Stomach (tissue), 9 donors: ENCODE measurements around the gene HAVCR2. TPM values are rescaled to one million over a fixed set of nuclear protein-coding genes. Genes with fewer than 3 reads are reported as not detected.
A peak's percentile ranks its signal among the peaks of the same experiment; 100 is the strongest.

ENCODE experiments used
- DNase-seq, 2 donors: peaks; one replicate each; pipeline versions ENCODE4 v3.0.0 to v3.0.0-alpha.2; 2013 to 2019
- H3K27ac ChIP-seq, 5 donors: fragments of 200-600 bp in 4 of 5; sonication (generic) in 4 of 5; one replicate each; pipeline ENCODE4 v1.5.1; 2013 to 2019; ENCODE audit warnings: mild to moderate bottlenecking in 1 of 5, moderate library complexity in 1 of 5
- H3K27me3 ChIP-seq, 3 donors: fragments of 200-600 bp; sonication (generic); one replicate each; pipeline ENCODE4 v1.5.1; 2017 to 2019; ENCODE audit warnings: mixed run types in 1 of 3
- H3K36me3 ChIP-seq, 4 donors: fragments of 200-600 bp; sonication (generic); 1 replicate in 3 of 4; 2 replicates in 1 of 4; pipeline ENCODE4 v1.5.1; 2016 to 2019
- H3K4me1 ChIP-seq, 4 donors: fragments of 200-600 bp; sonication (generic); one replicate each; pipeline ENCODE4 v1.5.1; 2016 to 2019
- H3K4me3 ChIP-seq, 4 donors: fragments of 200-600 bp; sonication (generic) in 3 of 4; one replicate each; pipeline ENCODE4 v1.5.1; 2016 to 2019; ENCODE audit warnings: mild to moderate bottlenecking in 1 of 4
- H3K9me3 ChIP-seq, 4 donors: fragments of 200-600 bp; sonication (generic); one replicate each; pipeline ENCODE4 v1.5.1; 2016 to 2019
- EP300 ChIP-seq: sonication (generic); formaldehyde crosslinking; IDR thresholded peaks from one replicate; pipeline ENCODE4 v1.6.1; 2017; ENCODE audit warnings: antibody characterized with exemption
- POLR2A ChIP-seq, 4 donors: fragments of 450-650 bp; IDR thresholded peaks; one replicate each; pipeline ENCODE4 v1.6.1; 2016; ENCODE audit warnings: antibody characterized with exemption in 4 of 4, control low read depth in 2 of 4, mild to moderate bottlenecking in 1 of 4, moderate library complexity in 1 of 4
- POLR2AphosphoS5 ChIP-seq, 3 donors: sonication (generic); formaldehyde crosslinking; IDR thresholded peaks; one replicate each; pipeline ENCODE4 v1.6.1; 2016; ENCODE audit warnings: antibody characterized with exemption in 3 of 3
- WGBS, 5 donors: extraction: QIAGEN DNeasy Blood & Tissue Kit in 3 of 5; methylation state at CpG; one replicate each; pipeline versions ENCODE4 v1.1.5 to v1.1.7; 2013 to 2018; 5-methylcytosine and 5-hydroxymethylcytosine counted together
- intact Hi-C: fragments of 100-400 bp; cut with DNase I; formaldehyde crosslinking; loops from one replicate; pipeline ENCODE4 v1.15.1; 2023; ENCODE audit warnings: low total_unique reads
- polyA plus RNA-seq, 3 donors: library from polyadenylated mRNA; stranded (reverse); fragments of 200-250 nt; gene quantifications; one replicate each; pipeline ENCODE4 v1.2.3, GENCODE V29; 2013
- total RNA-seq, 5 donors: library from RNA; depleted of rRNA; stranded (reverse); fragments of >200 nt; gene quantifications; one replicate each; pipeline versions ENCODE4 v1.1.0 to v1.2.3, GENCODE V29; 2014 to 2016
- TF ChIP-seq, protein P1 (sequence below), 7 experiments: fragments of 450-650 bp in 4 of 7; fragments of 200-600 bp in 3 of 7; sonication (generic) in 3 of 7; IDR thresholded peaks; one replicate each; pipeline ENCODE4 v1.5.1; 2016 to 2019; ENCODE audit warnings: antibody characterized with exemption in 7 of 7, control low read depth in 2 of 7, mild to moderate bottlenecking in 1 of 7
- donor health status: healthy with polysubstance abuse.
- donor health status: Bipolar disorder and iron deficiency.
- donor health status: healthy.

Gene HAVCR2
- total and polyA plus RNA-seq, 8 donors: 1.2 to 9.9 (median 3.2) TPM; not detected in 2

GRCh38 chr5:157046041-157046440 lies 62.8 kb downstream of the HAVCR2 start:
- Histone ChIP-seq H3K4me3 (no peak overlapping the region), H3K4me1 (no peaks in the 10 kb centered on the region), H3K27ac (no peak overlapping the region), H3K9me3 (no peaks in the 10 kb centered on the region), H3K36me3 (no peaks in the 10 kb centered on the region), H3K27me3 (no peaks in the 10 kb centered on the region)
- TF ChIP-seq POLR2AphosphoS5 (IDR thresholded peaks at IDR 0.05): peak in 1 of 3 donors; percentile 18
- TF ChIP-seq, protein P1, sequence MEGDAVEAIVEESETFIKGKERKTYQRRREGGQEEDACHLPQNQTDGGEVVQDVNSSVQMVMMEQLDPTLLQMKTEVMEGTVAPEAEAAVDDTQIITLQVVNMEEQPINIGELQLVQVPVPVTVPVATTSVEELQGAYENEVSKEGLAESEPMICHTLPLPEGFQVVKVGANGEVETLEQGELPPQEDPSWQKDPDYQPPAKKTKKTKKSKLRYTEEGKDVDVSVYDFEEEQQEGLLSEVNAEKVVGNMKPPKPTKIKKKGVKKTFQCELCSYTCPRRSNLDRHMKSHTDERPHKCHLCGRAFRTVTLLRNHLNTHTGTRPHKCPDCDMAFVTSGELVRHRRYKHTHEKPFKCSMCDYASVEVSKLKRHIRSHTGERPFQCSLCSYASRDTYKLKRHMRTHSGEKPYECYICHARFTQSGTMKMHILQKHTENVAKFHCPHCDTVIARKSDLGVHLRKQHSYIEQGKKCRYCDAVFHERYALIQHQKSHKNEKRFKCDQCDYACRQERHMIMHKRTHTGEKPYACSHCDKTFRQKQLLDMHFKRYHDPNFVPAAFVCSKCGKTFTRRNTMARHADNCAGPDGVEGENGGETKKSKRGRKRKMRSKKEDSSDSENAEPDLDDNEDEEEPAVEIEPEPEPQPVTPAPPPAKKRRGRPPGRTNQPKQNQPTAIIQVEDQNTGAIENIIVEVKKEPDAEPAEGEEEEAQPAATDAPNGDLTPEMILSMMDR (IDR thresholded peaks at IDR 0.05): no peak
- intact Hi-C loops: no loop called here
- peak; percentile 39 to 74 for DNase-seq
- WGBS, 5 donors: 54 to 78% (median 62%) methylated on average over 3 of the region's 3 CpGs

GRCh38 chr5:157045601-157046000 lies 63.2 kb downstream of the HAVCR2 start:
- H3K4me1 ChIP-seq: no peaks in the 10 kb centered on the region
- no peak overlapping the region for H3K4me3 ChIP-seq
- no peaks in the 10 kb centered on the region for H3K27me3 ChIP-seq
- intact Hi-C loops: no loop called here
- no peaks in the 10 kb centered on the region for H3K9me3 ChIP-seq
- WGBS, 5 donors: 43 to 62% (median 59%) methylated on average over 3 of the region's 3 CpGs
- no peak for DNase-seq
- H3K27ac ChIP-seq: no peak overlapping the region
- TF ChIP-seq EP300 (no peak), POLR2A (IDR thresholded peaks at IDR 0.05) (no peak), POLR2AphosphoS5 (IDR thresholded peaks at IDR 0.05) (no peak)
- TF ChIP-seq, protein P1 (IDR thresholded peaks at IDR 0.05): no peak
- no peaks in the 10 kb centered on the region for H3K36me3 ChIP-seq

- intact Hi-C loops: no loop called here
- Histone ChIP-seq H3K36me3 (no peaks in the 10 kb centered on the region), H3K4me1 (peaks cover 0 to 5% (median 0%) of the 10 kb centered on the region in 4 donors), H3K27me3 (no peaks in the 10 kb centered on the region), H3K9me3 (no peaks in the 10 kb centered on the region), H3K4me3 (no peak overlapping the region), H3K27ac (no peak overlapping the region)
- no peak for DNase-seq
- TF ChIP-seq POLR2A (IDR thresholded peaks at IDR 0.05) (no peak), POLR2AphosphoS5 (IDR thresholded peaks at IDR 0.05) (no peak), EP300 (no peak)
- TF ChIP-seq, protein P1 (IDR thresholded peaks at IDR 0.05): no peak
- 82 to 87% (median 86%) methylated on average over 5 of the region's 5 CpGs for WGBS, 5 donors
These were observed 70.2 kb downstream of the HAVCR2 start for GRCh38 chr5:157038568-157039187.

Other genes with a start within 250 kb of the HAVCR2 start
- gene TIMD4, start 145.8 kb downstream of the HAVCR2 start, total RNA-seq: 1 to 10 TPM in 2 of 5 donors, not detected in 3; 2.0 to 3.7 TPM
- gene TIMD4, start 145.8 kb downstream of the HAVCR2 start, polyA plus RNA-seq: under 1 TPM in 1 of 3 donors, not detected in 2; 0.45 TPM
- gene HAVCR1, start 49.9 kb downstream of the HAVCR2 start, total RNA-seq: 1 to 10 TPM in 2 of 5 donors, not detected in 3; 2.0 TPM
- not detected for gene HAVCR1, start 49.9 kb downstream of the HAVCR2 start, polyA plus RNA-seq
- 10 to 100 TPM in 2 of 5 donors, 1 to 10 TPM in 2, not detected in 1; 4.5 to 20.7 (median 10.0) TPM for gene MED7, start 33.8 kb upstream of the HAVCR2 start, total RNA-seq
- 10 to 100 TPM; 10.0 to 15.0 (median 10.3) TPM for gene MED7, start 33.8 kb upstream of the HAVCR2 start, polyA plus RNA-seq
- gene GARIN3, start 57.2 kb upstream of the HAVCR2 start, total RNA-seq: not detected
- gene GARIN3, start 57.2 kb upstream of the HAVCR2 start, polyA plus RNA-seq: not detected
- gene ITK, start 71.8 kb upstream of the HAVCR2 start, total RNA-seq: 1 to 10 TPM in 3 of 5 donors, under 1 TPM in 1, not detected in 1; 0.58 to 9.9 (median 6.9) TPM
- 1 to 10 TPM in 1 of 3 donors, under 1 TPM in 2; 0.90 to 2.3 (median 0.93) TPM for gene ITK, start 71.8 kb upstream of the HAVCR2 start, polyA plus RNA-seq
- 100 to 1,000 TPM in 2 of 5 donors, 10 to 100 TPM in 3; 19.0 to 162 (median 32.2) TPM for gene CYFIP2, start 157.1 kb upstream of the HAVCR2 start, total RNA-seq
- gene CYFIP2, start 157.1 kb upstream of the HAVCR2 start, polyA plus RNA-seq: 10 to 100 TPM; 14.8 to 27.9 (median 19.1) TPM